HG03066 (cell line): ENCODE data around the gene UNC13B.

Experiments used
- ATAC-seq: cut with Tn5 transposase; IDR thresholded peaks from one replicate; pipeline ENCODE4 v1.9.1; 2021; ENCODE audit warnings: low read depth; ENCODE audit not compliant: unreplicated experiment

UNC13B gene

DNA sequence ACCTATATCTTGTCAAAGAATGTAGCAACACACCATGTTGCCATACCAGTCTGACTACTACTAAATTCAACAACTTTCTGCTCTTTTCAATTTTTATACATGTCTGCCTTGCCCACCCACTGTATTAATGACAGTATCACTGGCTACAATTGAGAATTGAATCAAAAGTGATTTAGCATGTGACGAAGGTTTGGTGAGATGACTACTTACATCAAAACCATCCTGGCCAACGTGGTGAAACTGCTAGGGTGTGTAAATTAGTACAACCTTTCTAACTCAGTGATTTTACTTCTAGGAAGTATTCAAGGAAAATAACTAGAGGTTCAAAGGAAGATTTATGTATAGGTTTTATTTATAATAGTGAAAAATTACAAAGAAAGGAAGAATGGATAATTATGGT is 109.8 kb downstream of the UNC13B start:
- no peak for ATAC-seq

- ATAC-seq, result no peak
Measured at GRCh38 chr9:35272989-35273388, 111.2 kb downstream of the UNC13B start.

DNA sequence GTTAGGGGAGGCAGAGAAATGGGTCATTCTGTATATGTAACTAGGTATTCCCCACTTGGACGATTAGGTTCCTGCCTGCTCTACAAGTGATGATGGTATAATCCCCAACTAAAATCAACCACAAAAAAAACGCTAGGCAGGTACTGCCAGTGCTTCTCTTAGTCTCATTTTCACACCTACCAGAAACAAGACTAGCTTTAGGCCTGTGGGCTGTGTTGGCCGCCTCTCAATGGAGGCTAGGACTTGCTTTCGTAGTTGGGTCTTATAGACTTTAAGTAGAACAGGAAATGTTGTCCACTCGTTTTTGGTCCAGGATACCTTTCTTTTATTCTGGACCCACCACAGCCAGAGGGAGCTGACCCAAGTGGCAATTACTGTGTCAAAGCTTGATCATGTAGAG is 111.8 kb downstream of the UNC13B start:
- ATAC-seq, result no peak

DNA sequence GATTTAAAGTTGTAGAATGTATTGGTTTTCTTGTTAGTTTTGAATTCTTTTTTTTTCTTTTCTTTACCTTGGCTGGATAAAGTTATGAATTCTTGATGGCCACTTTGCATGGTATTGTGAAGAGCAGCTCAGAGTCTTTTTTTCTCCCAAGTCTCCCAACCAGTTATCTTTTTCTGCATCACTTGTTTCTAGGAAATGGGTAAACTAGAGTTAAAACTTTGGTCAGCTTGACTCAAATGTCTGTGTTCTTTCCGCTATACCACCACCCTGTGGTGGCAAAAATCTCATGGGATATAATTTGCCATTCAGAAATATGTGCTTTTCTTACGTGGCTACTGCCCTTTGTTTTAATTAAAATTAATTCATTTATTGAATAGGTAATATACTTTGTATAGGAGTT is 113.2 kb downstream of the UNC13B start:
- ATAC-seq, result no peak

DNA sequence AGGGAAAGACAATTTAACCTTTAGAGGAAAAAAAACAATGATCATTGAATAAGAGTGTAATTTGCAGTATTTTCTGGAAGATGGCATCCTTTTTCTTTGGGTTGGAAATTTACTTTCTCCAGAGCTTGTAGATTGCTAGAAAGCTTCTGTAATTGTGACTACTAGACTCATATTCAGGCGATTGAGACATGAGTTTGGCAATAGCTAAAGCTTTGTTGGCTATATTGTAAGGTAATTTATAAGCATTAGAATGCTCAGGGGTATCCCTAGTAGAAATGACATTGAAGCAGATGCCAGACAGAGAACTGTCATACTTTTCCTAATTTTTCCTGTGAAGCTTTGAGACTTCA is 115.3 kb downstream of the UNC13B start:
- ATAC-seq, result no peak

DNA sequence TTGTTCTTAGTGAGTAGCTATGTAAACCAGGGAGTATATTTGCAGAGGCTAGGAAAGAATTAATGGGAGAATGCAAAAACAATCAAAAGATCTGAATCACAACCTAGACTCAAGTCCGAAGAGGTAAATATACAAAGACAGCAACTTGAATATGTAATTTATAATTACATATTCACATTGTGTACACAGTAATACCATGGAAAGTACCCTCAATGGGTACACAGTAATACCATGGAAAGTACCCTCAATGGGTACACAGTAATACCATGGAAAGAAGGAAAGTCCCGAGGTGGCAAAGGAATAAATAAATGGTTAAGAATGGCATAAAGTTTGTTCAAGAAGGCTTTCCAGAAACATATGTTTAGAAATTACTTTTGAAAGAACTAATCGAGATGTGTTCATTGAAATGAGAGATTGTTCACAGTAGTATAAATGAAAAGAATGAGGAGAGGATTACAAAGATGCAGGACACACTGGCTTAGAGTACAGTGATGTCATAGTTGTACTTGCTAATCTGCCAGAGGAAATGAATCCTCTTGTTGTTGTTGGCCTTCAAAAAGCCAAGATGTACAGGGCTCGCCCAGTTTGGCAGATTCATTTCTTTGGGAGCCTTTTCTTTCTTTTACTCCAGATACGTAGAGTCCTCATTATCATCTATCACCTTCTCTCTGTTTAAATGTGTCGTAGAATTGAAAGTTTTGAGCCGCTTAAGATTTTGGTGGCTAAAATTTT is 116.0 kb downstream of the UNC13B start:
- ATAC-seq, result no peak

GRCh38 chr9:35279946-35280345 is 118.1 kb downstream of the UNC13B start:
- ATAC-seq, result no peak

DNA sequence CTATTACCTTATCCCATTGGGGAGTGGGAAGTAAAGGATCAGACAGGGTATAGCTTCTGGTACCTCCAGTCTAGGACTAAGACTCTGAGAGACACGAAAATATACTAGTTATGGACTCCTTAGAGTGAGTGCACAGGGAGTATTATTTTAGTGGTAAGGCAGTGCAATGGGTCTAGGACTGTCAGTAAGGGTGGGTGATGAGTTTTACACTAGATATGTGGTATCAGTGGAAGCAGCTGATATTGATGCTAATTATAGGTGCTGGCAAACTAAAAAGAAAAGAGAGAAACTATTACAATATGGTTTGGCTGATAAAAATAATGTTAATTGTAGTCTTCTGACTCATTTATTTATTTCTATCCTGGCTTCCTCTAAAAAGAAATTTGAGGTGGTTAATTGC is 118.6 kb downstream of the UNC13B start:
- no peak for ATAC-seq

DNA sequence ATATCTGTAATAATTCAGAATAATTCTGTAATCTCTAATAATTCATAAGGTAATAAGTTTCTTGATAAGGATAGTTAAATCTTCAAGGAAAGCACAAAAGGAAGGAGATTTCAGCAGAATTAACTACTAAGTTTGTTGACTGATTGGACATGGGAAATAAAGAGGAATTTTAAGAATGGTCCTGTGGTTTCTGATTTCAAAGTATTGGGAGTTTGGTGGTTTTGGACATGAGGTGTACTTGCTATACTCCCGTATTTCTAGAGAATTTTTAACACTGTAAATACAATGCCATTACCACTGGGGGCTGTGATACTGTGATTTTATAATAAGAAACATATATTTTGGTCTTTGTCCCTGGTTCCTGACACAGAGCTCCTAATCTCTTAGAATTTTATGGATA is 123.9 kb downstream of the UNC13B start:
- ATAC-seq, result no peak

DNA sequence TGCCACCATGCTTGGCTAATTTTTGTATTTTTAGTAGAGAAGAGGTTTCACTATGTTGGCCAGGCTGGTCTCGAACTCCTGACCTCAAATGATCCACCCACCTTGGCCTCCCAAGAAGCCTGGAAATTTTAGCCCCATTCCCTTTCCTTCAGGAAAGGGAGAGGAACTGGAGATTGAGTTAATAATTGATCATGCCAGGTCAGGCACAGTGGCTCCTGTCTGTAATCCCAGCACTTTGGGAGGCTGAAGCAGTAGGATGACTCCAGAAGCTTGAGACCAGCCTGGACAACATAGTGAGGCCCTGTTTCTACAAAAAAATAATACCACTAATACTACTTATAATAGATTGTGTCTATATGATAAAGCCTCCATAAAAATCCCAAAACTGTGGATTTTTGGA is 124.6 kb downstream of the UNC13B start:
- no peak for ATAC-seq

GRCh38 chr9:35287987-35288632 is 126.3 kb downstream of the UNC13B start:
- no peak for ATAC-seq

GRCh38 chr9:35288778-35289177 is 127.0 kb downstream of the UNC13B start:
- ATAC-seq, result no peak

DNA sequence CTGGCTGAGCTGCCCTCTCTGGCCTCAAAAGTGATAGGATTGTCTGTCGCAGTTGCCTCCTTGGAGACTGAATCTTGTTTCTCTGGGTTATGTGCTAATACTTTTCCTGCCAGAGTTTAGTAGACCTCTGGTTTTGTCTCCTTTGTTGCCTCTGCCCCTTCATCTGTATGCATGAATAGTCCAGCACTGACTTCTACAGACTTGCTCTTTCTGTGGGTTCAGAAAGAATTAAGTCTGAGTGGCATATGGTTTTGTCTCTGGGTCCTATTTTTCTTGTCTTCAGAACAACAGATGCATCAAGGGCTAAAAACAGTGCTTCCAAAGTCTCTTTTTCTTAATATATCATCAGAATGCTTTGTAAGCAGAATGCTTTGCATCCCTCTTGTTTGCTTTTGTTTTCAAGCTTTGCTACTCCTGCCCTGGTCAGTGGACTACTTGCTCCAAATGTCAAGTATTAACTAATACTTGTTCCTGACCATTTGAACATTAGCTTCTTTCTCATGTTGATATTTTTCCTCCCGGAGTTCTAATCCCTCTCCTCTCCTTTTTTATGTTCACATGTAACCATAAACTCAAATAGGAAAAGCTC is 131.7 kb downstream of the UNC13B start:
- ATAC-seq, result no peak

DNA sequence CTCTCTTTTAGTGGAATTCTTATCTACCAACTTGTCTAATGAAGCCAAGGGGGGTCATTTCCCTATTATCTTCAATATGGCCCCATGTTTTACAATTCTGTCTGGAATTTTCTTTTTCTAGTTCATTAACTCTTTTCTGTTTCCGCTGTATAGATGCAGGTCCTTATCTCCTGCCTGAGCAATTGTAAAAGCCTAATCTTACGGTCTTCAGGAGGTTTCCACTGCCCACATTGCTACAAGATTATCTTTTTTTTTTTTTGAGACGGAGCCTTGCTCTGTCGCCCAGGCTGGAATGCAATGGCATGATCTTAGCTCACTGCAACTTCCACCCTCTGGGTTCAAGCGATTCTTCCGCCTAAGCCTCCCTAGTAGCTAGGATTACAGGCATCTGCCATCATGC is 132.3 kb downstream of the UNC13B start:
- ATAC-seq, result no peak

GRCh38 chr9:35294556-35294955 is 132.7 kb downstream of the UNC13B start:
- no peak for ATAC-seq

GRCh38 chr9:35295369-35296036 is 133.7 kb downstream of the UNC13B start:
- no peak for ATAC-seq

- ATAC-seq, result no peak
Measured at GRCh38 chr9:35303567-35303966, 141.8 kb downstream of the UNC13B start.

- ATAC-seq, result no peak
Measured at GRCh38 chr9:35306283-35306682, 144.5 kb downstream of the UNC13B start.

GRCh38 chr9:35308316-35308715 is 146.5 kb downstream of the UNC13B start:
- no peak for ATAC-seq

- no peak for ATAC-seq
Measured at GRCh38 chr9:35311891-35312639, 150.3 kb downstream of the UNC13B start.

DNA sequence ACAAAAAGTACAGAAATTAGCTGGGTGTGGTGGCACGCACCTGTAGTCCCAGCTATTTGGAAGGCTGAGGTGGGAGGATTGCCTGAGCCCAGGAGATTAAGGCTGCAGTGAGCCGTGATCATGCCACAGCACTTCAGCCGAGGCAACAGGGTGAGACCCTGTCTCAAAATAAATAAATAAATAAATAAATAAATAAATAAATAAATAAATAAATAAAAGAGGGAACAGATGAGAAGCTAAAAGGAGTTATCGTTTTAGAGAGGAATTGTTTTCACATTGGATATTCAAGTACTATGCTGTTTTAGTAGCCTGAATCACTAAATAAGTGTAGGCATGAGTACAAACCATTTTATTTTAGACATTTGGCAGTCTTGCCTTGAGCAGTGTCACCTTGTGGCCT is 151.7 kb downstream of the UNC13B start:
- no peak for ATAC-seq
